Esophagus muscularis mucosa (tissue), 4 donors: ENCODE measurements around the gene WDR47. TPM values are rescaled to one million over a fixed set of nuclear protein-coding genes. Genes with fewer than 3 reads are reported as not detected.
"Not testable (repeated sequence)": the region's sequence is repeated elsewhere in the genome, so short reads cannot be mapped to it uniquely, and the experiment has no call there.

Experiments used
- DNase-seq: peaks from one replicate; pipeline ENCODE4 v3.0.0-alpha.2; 2017; ENCODE audit errors: extremely low spot score
- H3K27ac ChIP-seq, 4 donors: fragments of 200-600 bp; sonication (generic); replicated peaks in 1 of 4; 1 replicate in 3 of 4; 2 replicates in 1 of 4; pipeline ENCODE4 v1.5.1; 2016 to 2019; ENCODE audit warnings: mild to moderate bottlenecking in 1 of 4
- H3K27me3 ChIP-seq, 4 donors: fragments of 200-600 bp; sonication (generic); one replicate each; pipeline versions ENCODE4 v1.5.1 to v1.6.0; 2016 to 2019
- H3K36me3 ChIP-seq, 4 donors: fragments of 200-600 bp; sonication (generic); one replicate each; pipeline ENCODE4 v1.5.1; 2016 to 2019
- H3K4me1 ChIP-seq, 4 donors: fragments of 200-600 bp; sonication (generic); one replicate each; pipeline ENCODE4 v1.5.1; 2016 to 2019
- H3K4me3 ChIP-seq, 4 donors: fragments of 200-600 bp; sonication (generic); 1 replicate in 2 of 4; 2 replicates in 2 of 4; pipeline ENCODE4 v1.5.1; 2016 to 2019; ENCODE audit warnings: mild to moderate bottlenecking in 4 of 4, moderate library complexity in 1 of 4
- H3K9me3 ChIP-seq, 4 donors: fragments of 200-600 bp; sonication (generic); 1 replicate in 3 of 4; 2 replicates in 1 of 4; pipeline ENCODE4 v1.5.1; 2016 to 2019
- CTCF ChIP-seq, 3 experiments: fragments of 200-600 bp in 2 of 3; fragments of 450-650 bp in 1 of 3; sonication (generic) in 2 of 3; IDR thresholded peaks; one replicate each; pipeline ENCODE4 v1.5.1; 2017 to 2019; ENCODE audit warnings: antibody characterized with exemption in 3 of 3, mild to moderate bottlenecking in 2 of 3, moderate library complexity in 1 of 3
- EP300 ChIP-seq: sonication (generic); formaldehyde crosslinking; IDR thresholded peaks from one replicate; pipeline ENCODE4 v1.6.1; 2017; ENCODE audit warnings: antibody characterized with exemption
- POLR2A ChIP-seq: fragments of 450-650 bp; IDR thresholded peaks from one replicate; pipeline ENCODE4 v1.6.1; 2017; ENCODE audit warnings: antibody characterized with exemption, moderate library complexity, mild to moderate bottlenecking, low read depth
- POLR2AphosphoS5 ChIP-seq, 2 donors: sonication (generic); formaldehyde crosslinking; IDR thresholded peaks; one replicate each; pipeline ENCODE4 v1.6.1; 2017; ENCODE audit warnings: antibody characterized with exemption in 2 of 2
- WGBS: methylation state at CpG from one replicate; pipeline ENCODE4 v1.1.5; 2018; 5-methylcytosine and 5-hydroxymethylcytosine counted together
- intact Hi-C: fragments of 100-400 bp; cut with DNase I; formaldehyde crosslinking; loops from one replicate; pipeline ENCODE4 v1.15.1; 2023
- total RNA-seq, 4 donors: library from RNA; depleted of rRNA; stranded (reverse); fragments of >200 nt; gene quantifications; one replicate each; pipeline versions ENCODE4 v1.1.0 to v1.2.1, GENCODE V29; 2016

The WDR47 gene
- total RNA-seq, 4 donors from 2014 or later = 16.1 to 27.3 (median 18.1) TPM

GRCh38 chr1:109059026-109059425 lies 17.1 kb upstream of the WDR47 start:
- no peaks in the 10 kb centered on the region for H3K4me1 ChIP-seq
- H3K4me3 ChIP-seq = no peak overlapping the region
- intact Hi-C loops = no loop called here
- no peaks in the 10 kb centered on the region for H3K9me3 ChIP-seq
- no peak overlapping the region for H3K27ac ChIP-seq
- H3K27me3 ChIP-seq = no peaks in the 10 kb centered on the region
- no peak for DNase-seq
- TF ChIP-seq POLR2A (no peak), POLR2AphosphoS5 (IDR thresholded peaks at IDR 0.05) (no peak), EP300 (no peak), CTCF (IDR thresholded peaks at IDR 0.05) (no peak)
- H3K36me3 ChIP-seq = peaks cover 0 to 24% (median 15%) of the 10 kb centered on the region in 4 donors

DNA sequence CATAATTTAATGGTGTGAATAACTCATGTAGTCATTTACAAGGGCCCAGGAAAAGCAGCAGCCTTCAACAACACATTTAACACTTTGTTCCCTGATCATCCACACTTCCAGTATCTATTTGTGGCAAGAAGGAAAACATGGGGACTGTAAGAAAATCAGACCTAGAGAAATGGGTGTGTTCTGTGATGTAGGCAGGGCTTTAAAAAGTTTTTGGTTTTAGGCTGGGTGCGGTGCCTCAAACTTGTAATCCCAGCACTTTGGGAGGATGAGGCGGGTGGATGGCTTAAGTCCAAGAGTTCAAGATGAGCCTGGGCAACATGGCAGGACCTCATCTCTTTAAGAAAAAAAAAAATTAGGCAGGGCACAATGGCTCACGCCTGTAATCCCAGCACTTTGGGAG lies 14.2 kb upstream of the WDR47 start:
- no peaks in the 10 kb centered on the region for H3K27me3 ChIP-seq
- no peak overlapping the region for H3K27ac ChIP-seq
- TF ChIP-seq EP300 = no peak
- no peak for TF ChIP-seq CTCF (IDR thresholded peaks at IDR 0.05)
- no peak for TF ChIP-seq POLR2AphosphoS5 (IDR thresholded peaks at IDR 0.05)
- TF ChIP-seq POLR2A = no peak
- no peak for DNase-seq
- no peaks in the 10 kb centered on the region for H3K4me1 ChIP-seq
- intact Hi-C loops = no loop called here
- H3K4me3 ChIP-seq = no peak overlapping the region
- WGBS = 89% methylated on average over 3 of the region's 3 CpGs
- no peaks in the 10 kb centered on the region for H3K36me3 ChIP-seq
- no peaks in the 10 kb centered on the region for H3K9me3 ChIP-seq

- H3K27me3 ChIP-seq, DNase-seq, H3K9me3 ChIP-seq, H3K4me1 ChIP-seq, H3K4me3 ChIP-seq, H3K36me3 ChIP-seq, intact Hi-C loops, H3K27ac ChIP-seq: not testable (repeated sequence)
- 91% methylated on average over 3 of the region's 3 CpGs for WGBS
Observed at GRCh38 chr1:109052145-109052544, 10.2 kb upstream of the WDR47 start.

DNA sequence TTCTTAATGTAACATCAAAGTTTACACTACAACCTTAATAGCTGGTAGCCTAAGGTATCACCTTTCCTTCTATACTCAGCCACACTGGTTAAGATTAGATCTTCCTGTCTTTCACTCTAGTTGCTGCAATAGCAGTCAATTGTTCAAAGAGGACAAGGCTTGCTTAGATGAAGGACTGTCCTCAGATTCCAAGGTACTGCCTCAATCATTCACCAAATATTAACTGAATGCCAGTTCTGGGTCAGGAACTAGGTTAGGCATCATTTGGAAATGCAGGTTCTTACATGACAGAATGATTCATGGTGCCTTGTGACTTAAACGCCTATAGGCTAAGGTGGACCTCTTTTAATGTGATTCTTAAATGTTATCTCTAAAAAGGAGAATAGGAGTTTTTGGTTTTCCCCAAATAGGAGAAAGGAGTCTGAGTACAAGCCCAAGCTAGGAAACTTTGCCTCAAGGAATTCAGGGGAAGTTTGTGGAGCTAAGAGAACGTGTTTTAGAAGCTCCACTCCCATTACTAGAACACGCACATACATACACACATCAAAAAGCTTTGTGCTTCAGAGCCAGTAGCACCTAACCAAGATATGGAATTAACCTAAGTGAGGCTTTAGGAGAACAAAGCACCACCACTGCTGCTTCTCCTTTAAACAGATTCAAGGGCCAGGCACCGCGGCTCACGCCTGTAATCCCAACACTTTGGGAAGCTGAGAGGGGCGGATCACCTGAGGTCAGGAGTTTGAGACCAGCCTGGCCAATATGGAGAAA lies 8.5 kb upstream of the WDR47 start:
- no peaks in the 10 kb centered on the region for H3K9me3 ChIP-seq
- H3K27ac ChIP-seq = no peak overlapping the region
- DNase-seq = no peak
- 82% methylated on average over 7 of the region's 7 CpGs for WGBS
- H3K36me3 ChIP-seq = no peaks in the 10 kb centered on the region
- intact Hi-C loops = no loop called here
- no peaks in the 10 kb centered on the region for H3K27me3 ChIP-seq
- no peak for TF ChIP-seq POLR2A
- TF ChIP-seq CTCF (IDR thresholded peaks at IDR 0.05) = no peak
- TF ChIP-seq POLR2AphosphoS5 (IDR thresholded peaks at IDR 0.05) = no peak
- TF ChIP-seq EP300 = no peak
- no peaks in the 10 kb centered on the region for H3K4me1 ChIP-seq
- H3K4me3 ChIP-seq = no peak overlapping the region

GRCh38 chr1:109048335-109048734 lies 6.4 kb upstream of the WDR47 start:
- H3K4me1 ChIP-seq = no peaks in the 10 kb centered on the region
- no peak overlapping the region for H3K4me3 ChIP-seq
- 67% methylated on average over 2 of the region's 2 CpGs for WGBS
- no peaks in the 10 kb centered on the region for H3K36me3 ChIP-seq
- H3K27me3 ChIP-seq = no peaks in the 10 kb centered on the region
- DNase-seq = no peak
- no peak overlapping the region for H3K27ac ChIP-seq
- no peaks in the 10 kb centered on the region for H3K9me3 ChIP-seq
- TF ChIP-seq POLR2AphosphoS5 (IDR thresholded peaks at IDR 0.05) (no peak), POLR2A (no peak), CTCF (IDR thresholded peaks at IDR 0.05) (no peak), EP300 (no peak)
- intact Hi-C loops = no loop called here
